HG03159 (cell line): ENCODE measurements around the gene PDYN.
"Not testable (repeated sequence)": the region's sequence is repeated elsewhere in the genome, so short reads cannot be mapped to it uniquely, and the experiment has no call there.

Experiments used
- ATAC-seq: cut with Tn5 transposase; IDR thresholded peaks from one replicate; pipeline ENCODE4 v1.9.1; 2021; ENCODE audit warnings: mild to moderate bottlenecking, moderate library complexity; ENCODE audit not compliant: unreplicated experiment

Gene PDYN

GRCh38 chr20:1993986-1994385, at the start of gene PDYN:
PDYN (minus strand) TSS chr20:1994058; CDS start chr20:1983084, 10,974 bp downstream.
- ATAC-seq = no peak

- no peak for ATAC-seq
These were observed 48.5 kb upstream of the PDYN start for GRCh38 chr20:2042400-2042799.

GRCh38 chr20:2038161-2038560, 44.3 kb upstream of the PDYN start:
- no peak for ATAC-seq

- ATAC-seq = no peak
These were observed 43.5 kb upstream of the PDYN start for GRCh38 chr20:2037296-2037914.

GRCh38 chr20:2036357-2036756, 42.5 kb upstream of the PDYN start:
- ATAC-seq = not testable (repeated sequence)

- ATAC-seq = no peak
These were observed 38.3 kb upstream of the PDYN start for GRCh38 chr20:2032168-2032567.

- ATAC-seq = no peak
These were observed 32.7 kb upstream of the PDYN start for GRCh38 chr20:2026514-2026913.

GRCh38 chr20:2026004-2026403, 32.1 kb upstream of the PDYN start:
- ATAC-seq = no peak

GRCh38 chr20:2023151-2023550, 29.3 kb upstream of the PDYN start:
- ATAC-seq = no peak

GRCh38 chr20:2022163-2022562, 28.3 kb upstream of the PDYN start:
- no peak for ATAC-seq

- no peak for ATAC-seq
These were observed 16.7 kb upstream of the PDYN start for GRCh38 chr20:2010533-2010932.

- ATAC-seq = no peak
These were observed 12.8 kb upstream of the PDYN start for GRCh38 chr20:2006452-2007361.

- ATAC-seq = no peak
These were observed 12.1 kb upstream of the PDYN start for GRCh38 chr20:2005831-2006426.

GRCh38 chr20:2005359-2005758, 11.5 kb upstream of the PDYN start:
- ATAC-seq = no peak

- no peak for ATAC-seq
These were observed 10.3 kb upstream of the PDYN start for GRCh38 chr20:2004171-2004570.

- no peak for ATAC-seq
These were observed 8.5 kb upstream of the PDYN start for GRCh38 chr20:2002365-2002764.

- no peak for ATAC-seq
These were observed 7.3 kb upstream of the PDYN start for GRCh38 chr20:2001119-2001518.

- ATAC-seq = no peak
These were observed 6.4 kb upstream of the PDYN start for GRCh38 chr20:2000285-2000684.

GRCh38 chr20:1998715-1999114, 4.9 kb upstream of the PDYN start:
- ATAC-seq = no peak

GRCh38 chr20:1998193-1998520, 4.3 kb upstream of the PDYN start:
- ATAC-seq = no peak

- no peak for ATAC-seq
These were observed 3.8 kb upstream of the PDYN start for GRCh38 chr20:1997483-1998192.
